Gastroesophageal sphincter (tissue), 4 donors: ENCODE data around the gene FXR2. TPM values are rescaled to one million over a fixed set of nuclear protein-coding genes. Genes with fewer than 3 reads are reported as not detected.

ENCODE experiments used
- ATAC-seq: fragments of 150-250 bp; one replicate; pipeline ENCODE4 v1.9.1; 2016; ENCODE audit warnings: mild to moderate bottlenecking, moderate library complexity
- H3K27ac ChIP-seq, 4 donors: fragments of 200-600 bp; sonication (generic) in 3 of 4; 1 replicate in 3 of 4; 2 replicates in 1 of 4; pipeline ENCODE4 v1.5.1; 2016 to 2019
- H3K27me3 ChIP-seq: fragments of 200-600 bp; sonication (generic); one replicate; pipeline ENCODE4 v1.5.1; 2019
- H3K36me3 ChIP-seq, 2 donors: fragments of 200-600 bp; sonication (generic); one replicate each; pipeline ENCODE4 v1.5.1; 2019; ENCODE audit warnings: control low read depth in 1 of 2
- H3K4me1 ChIP-seq, 3 donors: fragments of 200-600 bp; sonication (generic); 1 replicate in 2 of 3; 2 replicates in 1 of 3; pipeline ENCODE4 v1.5.1; 2016 to 2019; ENCODE audit warnings: control low read depth in 2 of 3
- H3K4me3 ChIP-seq, 2 donors: fragments of 200-600 bp; sonication (generic); one replicate each; pipeline ENCODE4 v1.5.1; 2019; ENCODE audit warnings: mild to moderate bottlenecking in 1 of 2, moderate library complexity in 1 of 2
- H3K9me3 ChIP-seq, 3 donors: fragments of 200-600 bp; sonication (generic); one replicate each; pipeline ENCODE4 v1.5.1; 2017 to 2019; ENCODE audit warnings: control low read depth in 2 of 3
- EP300 ChIP-seq: sonication (generic); formaldehyde crosslinking; IDR thresholded peaks from one replicate; pipeline ENCODE4 v1.6.1; 2017; ENCODE audit warnings: antibody characterized with exemption, mild to moderate bottlenecking
- POLR2A ChIP-seq, 2 donors: fragments of 450-650 bp; IDR thresholded peaks; one replicate each; pipeline ENCODE4 v1.6.1; 2017; ENCODE audit warnings: antibody characterized with exemption in 2 of 2, mild to moderate bottlenecking in 2 of 2, moderate library complexity in 1 of 2
- POLR2AphosphoS5 ChIP-seq: sonication (generic); formaldehyde crosslinking; IDR thresholded peaks from one replicate; pipeline ENCODE4 v1.6.1; 2017; ENCODE audit warnings: antibody characterized with exemption
- WGBS, 2 donors: methylation state at CpG; one replicate each; pipeline ENCODE4 v1.1.5; 2018; ENCODE audit warnings: low coverage in 1 of 2; 5-methylcytosine and 5-hydroxymethylcytosine counted together
- total RNA-seq, 4 donors: library from RNA; depleted of rRNA; stranded (reverse); fragments of >200 nt; gene quantifications; one replicate each; pipeline ENCODE4 v1.1.0, GENCODE V29; 2016
- TF ChIP-seq, protein P1 (sequence below), 4 experiments: fragments of 200-600 bp in 2 of 4; fragments of 450-650 bp in 2 of 4; sonication (generic) in 1 of 4; IDR thresholded peaks; one replicate each; pipeline ENCODE4 v1.5.1; 2017 to 2019; ENCODE audit warnings: antibody characterized with exemption in 4 of 4, mild to moderate bottlenecking in 2 of 4, moderate library complexity in 2 of 4

Gene FXR2
- total RNA-seq, 4 donors from 2014 or later = 39.3 to 54.6 (median 47.4) TPM

DNA sequence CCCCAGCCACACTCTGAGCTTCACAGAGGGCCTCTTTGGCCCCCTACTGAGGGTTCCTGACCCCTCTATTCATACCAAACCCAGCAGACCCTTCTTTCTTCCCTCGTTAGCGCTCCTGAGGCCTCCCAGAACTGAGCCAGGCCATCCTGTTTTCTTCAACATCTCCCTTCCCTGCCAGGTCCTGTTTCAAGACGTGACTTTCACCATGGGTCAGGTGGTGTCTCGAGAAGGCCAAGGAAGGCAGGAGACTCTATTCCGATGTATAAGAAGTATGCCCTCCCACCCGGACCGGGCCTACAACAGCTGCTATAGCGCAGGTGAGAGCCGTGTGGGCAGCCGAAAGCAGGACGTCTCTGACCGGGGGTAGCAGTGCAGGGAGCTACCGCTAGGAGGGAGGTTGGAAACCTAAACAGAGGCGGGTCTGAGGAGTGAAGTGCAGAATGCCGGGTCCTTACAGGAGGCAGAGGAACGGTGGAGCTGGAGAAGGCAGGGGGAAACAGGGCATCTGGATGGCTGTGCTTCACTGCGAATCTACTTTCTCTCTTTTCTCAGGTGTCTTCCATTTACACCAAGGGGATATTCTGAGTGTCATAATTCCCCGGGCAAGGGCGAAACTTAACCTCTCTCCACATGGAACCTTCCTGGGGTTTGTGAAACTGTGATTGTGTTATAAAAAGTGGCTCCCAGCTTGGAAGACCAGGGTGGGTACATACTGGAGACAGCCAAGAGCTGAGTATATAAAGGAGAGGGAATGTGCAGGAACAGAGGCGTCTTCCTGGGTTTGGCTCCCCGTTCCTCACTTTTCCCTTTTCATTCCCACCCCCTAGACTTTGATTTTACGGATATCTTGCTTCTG, 54.3 kb downstream of the FXR2 start:
- 9 to 34% methylated on average over 6 to 13 of the region's 22 CpGs for WGBS, 2 donors
- H3K9me3 ChIP-seq = no peaks in the 10 kb centered on the region
- peak overlapping the region in 1 of 2 donors; percentile 84 for H3K4me3 ChIP-seq
- peaks cover 2 to 78% (median 50%) of the 10 kb centered on the region in 3 donors for H3K4me1 ChIP-seq
- TF ChIP-seq, protein P1, sequence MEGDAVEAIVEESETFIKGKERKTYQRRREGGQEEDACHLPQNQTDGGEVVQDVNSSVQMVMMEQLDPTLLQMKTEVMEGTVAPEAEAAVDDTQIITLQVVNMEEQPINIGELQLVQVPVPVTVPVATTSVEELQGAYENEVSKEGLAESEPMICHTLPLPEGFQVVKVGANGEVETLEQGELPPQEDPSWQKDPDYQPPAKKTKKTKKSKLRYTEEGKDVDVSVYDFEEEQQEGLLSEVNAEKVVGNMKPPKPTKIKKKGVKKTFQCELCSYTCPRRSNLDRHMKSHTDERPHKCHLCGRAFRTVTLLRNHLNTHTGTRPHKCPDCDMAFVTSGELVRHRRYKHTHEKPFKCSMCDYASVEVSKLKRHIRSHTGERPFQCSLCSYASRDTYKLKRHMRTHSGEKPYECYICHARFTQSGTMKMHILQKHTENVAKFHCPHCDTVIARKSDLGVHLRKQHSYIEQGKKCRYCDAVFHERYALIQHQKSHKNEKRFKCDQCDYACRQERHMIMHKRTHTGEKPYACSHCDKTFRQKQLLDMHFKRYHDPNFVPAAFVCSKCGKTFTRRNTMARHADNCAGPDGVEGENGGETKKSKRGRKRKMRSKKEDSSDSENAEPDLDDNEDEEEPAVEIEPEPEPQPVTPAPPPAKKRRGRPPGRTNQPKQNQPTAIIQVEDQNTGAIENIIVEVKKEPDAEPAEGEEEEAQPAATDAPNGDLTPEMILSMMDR (IDR thresholded peaks at IDR 0.05) = peak in 3 of 4 experiments; percentile 66 to 85 (median 71)
- TF ChIP-seq POLR2AphosphoS5 = no peak
- H3K36me3 ChIP-seq = peaks cover 0 to 32% of the 10 kb centered on the region in 2 donors
- no peak for ATAC-seq
- H3K27me3 ChIP-seq = no peaks in the 10 kb centered on the region
- peak overlapping the region; percentile 67 to 96 (median 93) for H3K27ac ChIP-seq

DNA sequence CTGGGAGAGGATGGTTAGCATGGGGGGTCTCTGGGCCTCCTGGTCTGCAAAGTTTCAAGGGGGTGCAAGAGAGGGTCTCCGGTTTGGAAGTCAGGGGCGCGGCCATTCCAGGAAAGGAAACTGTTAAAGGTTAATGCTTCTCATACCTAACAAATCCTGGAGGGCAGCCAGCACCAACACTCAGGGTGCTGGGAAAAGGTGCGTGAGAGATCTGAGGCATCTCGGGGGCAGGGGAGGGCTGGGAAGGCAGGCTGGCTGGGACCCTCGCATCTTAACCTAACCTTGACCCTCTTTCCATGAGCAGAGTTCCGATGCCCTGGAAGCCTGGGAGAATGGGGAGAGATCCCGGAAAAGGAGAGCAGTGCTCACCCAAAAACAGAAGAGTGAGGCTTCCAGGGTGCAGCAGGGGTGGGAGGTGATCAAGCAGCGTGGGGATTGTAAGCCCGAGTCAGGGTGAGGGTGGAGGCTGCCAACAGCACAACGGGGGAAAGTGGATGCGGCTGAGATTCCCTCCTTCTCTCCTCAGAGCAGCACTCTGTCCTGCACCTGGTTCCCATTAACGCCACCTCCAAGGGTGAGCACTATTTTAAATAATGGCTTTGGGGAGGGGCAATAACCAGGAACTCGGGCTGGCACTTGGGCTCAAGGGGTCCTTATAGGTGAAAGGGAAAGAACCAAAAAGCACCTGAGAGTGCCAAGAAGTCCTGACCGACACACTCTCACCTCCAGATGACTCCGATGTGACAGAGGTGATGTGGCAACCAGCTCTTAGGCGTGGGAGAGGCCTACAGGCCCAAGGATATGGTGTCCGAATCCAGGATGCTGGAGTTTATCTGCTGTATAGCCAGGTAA, 55.2 kb downstream of the FXR2 start:
- no peak for TF ChIP-seq EP300
- Histone ChIP-seq H3K9me3 (no peaks in the 10 kb centered on the region), H3K4me1 (peaks cover 2 to 75% (median 50%) of the 10 kb centered on the region in 3 donors), H3K27ac (peak overlapping the region; percentile 88 to 96 (median 93)), H3K4me3 (peak overlapping the region; percentile 14 to 84), H3K27me3 (no peaks in the 10 kb centered on the region), H3K36me3 (peaks cover 0 to 24% of the 10 kb centered on the region in 2 donors)
- no peak for ATAC-seq
- 53 to 70% methylated on average over 5 to 16 of the region's 18 CpGs for WGBS, 2 donors

DNA sequence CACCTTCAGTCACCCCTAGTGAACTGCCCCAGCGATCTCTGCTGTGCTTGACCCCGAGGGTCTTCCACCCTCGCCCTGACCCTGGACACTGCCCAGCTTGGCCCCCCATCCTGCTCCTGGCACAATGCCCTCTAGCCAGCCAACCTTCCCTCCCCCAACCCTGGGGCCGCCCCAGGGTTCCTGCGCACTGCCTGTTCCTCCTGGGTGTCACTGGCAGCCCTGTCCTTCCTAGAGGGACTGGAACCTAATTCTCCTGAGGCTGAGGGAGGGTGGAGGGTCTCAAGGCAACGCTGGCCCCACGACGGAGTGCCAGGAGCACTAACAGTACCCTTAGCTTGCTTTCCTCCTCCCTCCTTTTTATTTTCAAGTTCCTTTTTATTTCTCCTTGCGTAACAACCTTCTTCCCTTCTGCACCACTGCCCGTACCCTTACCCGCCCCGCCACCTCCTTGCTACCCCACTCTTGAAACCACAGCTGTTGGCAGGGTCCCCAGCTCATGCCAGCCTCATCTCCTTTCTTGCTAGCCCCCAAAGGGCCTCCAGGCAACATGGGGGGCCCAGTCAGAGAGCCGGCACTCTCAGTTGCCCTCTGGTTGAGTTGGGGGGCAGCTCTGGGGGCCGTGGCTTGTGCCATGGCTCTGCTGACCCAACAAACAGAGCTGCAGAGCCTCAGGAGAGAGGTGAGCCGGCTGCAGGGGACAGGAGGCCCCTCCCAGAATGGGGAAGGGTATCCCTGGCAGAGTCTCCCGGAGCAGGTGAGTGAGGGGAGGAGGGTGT, 56.0 kb downstream of the FXR2 start, which contains the start of gene TNFSF13:
Gene TNFSF13, plus strand, starts transcription at position 207 of the 776 bp plus-strand sequence. Its CDS starts 290 bp downstream, at position 497.
- WGBS, 2 donors = 31 to 38% methylated on average over 6 to 13 of the region's 16 CpGs
- Histone ChIP-seq H3K4me3 (peak within 1 kb of the TSS; percentile 14 to 84), H3K4me1 (peaks cover 2 to 67% (median 50%) of the 10 kb centered on the region in 3 donors), H3K36me3 (peaks cover 0 to 19% of the 10 kb centered on the region in 2 donors), H3K27me3 (no peaks in the 10 kb centered on the region), H3K27ac (peak within 1 kb of the TSS; percentile 88 to 96 (median 93)), H3K9me3 (no peaks in the 10 kb centered on the region)
- peak; percentile 33 for ATAC-seq
- TF ChIP-seq POLR2A (IDR thresholded peaks at IDR 0.05) (no peak), EP300 (no peak), POLR2AphosphoS5 (no peak)
- TF ChIP-seq, protein P1 (IDR thresholded peaks at IDR 0.05) = no peak

DNA sequence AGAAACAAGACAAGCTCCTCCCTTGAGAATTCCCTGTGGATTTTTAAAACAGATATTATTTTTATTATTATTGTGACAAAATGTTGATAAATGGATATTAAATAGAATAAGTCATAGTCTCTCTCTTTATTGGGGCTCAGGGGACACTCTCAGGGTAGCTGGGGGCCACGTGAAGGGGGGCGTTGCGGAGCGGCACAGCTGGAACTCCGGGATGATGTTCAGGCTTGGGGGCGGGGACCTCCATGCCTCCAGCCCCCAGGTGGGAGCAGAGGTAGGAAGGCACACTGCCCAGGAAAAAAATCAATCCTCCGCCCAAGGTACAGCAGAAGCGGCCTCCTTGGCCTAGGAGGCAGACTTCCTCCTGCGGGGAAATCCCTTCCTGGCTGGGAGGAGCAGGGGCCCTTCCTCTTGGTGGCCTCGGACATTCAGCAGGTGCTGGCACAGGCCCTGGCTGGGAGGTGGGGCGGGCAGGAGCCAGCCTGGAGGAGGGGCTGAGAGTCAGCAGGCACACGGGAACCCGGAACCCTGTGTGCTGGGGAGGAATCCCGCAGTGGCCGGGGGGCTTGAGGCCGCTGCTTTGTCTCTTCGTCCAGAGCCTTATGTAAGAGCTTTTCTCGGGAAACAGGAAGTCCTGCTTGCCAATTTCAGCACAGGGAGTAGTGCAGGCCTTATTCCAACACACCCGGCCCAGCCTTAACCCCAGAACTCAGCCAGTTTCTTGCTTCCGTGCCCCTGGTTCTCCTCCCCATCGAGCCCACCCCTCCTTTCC, 56.7 kb downstream of the FXR2 start:
- Histone ChIP-seq H3K36me3 (peaks cover 0 to 19% of the 10 kb centered on the region in 2 donors), H3K4me1 (peaks cover 2 to 59% (median 42%) of the 10 kb centered on the region in 3 donors), H3K27ac (peak overlapping the region; percentile 88 to 96 (median 93)), H3K9me3 (no peaks in the 10 kb centered on the region), H3K27me3 (no peaks in the 10 kb centered on the region), H3K4me3 (peak overlapping the region; percentile 4 to 84)
- ATAC-seq = peak; percentile 75
- WGBS, 2 donors = 8 to 33% methylated on average over 3 to 19 of the region's 21 CpGs
- TF ChIP-seq, protein P1 (IDR thresholded peaks at IDR 0.05) = no peak
- peak; percentile 78 for TF ChIP-seq POLR2AphosphoS5
- peak; percentile 33 to 36 for TF ChIP-seq POLR2A (IDR thresholded peaks at IDR 0.05)
